C1 segment of cervical spinal cord (tissue), 14 donors: ENCODE results near the gene TMED1.
"Not testable (repeated sequence)": the region's sequence is repeated elsewhere in the genome, so short reads cannot be mapped to it uniquely, and the experiment has no call there.

Experiments
- DNase-seq, 14 donors: peaks; one replicate each; lab custom pipeline; 2025; lab: John Stamatoyannopoulos, UW

Gene TMED1

DNA sequence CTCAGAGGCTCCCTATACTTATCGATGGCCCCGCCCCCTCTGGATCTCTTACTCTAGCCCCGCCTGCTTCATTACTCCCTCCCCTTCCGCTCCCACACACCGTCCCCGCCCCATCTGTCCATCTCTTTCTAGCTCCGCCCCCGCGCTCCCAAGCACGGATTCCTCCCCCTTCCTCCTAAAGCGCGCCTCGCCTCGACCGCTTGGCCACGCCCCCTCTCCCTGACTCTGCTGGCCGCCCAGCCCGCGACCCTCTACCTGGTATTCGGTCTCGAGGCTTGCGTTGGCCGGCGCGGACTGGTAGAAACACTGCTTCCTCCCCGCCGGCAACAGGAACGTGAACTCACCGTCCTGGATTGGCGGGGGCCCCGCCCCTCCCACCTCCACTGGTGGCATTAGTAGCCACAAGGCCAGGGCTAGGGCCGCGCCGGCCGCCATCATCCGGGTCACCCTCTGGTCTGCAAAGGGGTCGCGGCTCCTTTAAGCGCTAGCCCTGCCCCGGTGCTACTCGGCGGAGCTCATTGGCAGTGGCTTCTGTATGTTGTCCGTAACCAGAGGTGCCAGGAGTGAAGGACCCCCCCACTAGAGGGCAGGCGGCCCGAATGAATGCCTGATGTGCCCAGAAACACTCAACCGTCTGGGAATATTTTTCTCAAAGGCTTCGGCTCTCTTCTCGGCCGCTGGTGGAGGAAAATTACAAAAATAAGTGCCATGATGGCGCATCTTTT, at the start of gene TMED1:
Gene TMED1, minus strand, starts transcription at position 459 of the 725 bp plus-strand sequence. Its CDS starts 21 bp downstream, at position 438.
- peak; percentile 88 to 99 (median 96) for DNase-seq

DNA sequence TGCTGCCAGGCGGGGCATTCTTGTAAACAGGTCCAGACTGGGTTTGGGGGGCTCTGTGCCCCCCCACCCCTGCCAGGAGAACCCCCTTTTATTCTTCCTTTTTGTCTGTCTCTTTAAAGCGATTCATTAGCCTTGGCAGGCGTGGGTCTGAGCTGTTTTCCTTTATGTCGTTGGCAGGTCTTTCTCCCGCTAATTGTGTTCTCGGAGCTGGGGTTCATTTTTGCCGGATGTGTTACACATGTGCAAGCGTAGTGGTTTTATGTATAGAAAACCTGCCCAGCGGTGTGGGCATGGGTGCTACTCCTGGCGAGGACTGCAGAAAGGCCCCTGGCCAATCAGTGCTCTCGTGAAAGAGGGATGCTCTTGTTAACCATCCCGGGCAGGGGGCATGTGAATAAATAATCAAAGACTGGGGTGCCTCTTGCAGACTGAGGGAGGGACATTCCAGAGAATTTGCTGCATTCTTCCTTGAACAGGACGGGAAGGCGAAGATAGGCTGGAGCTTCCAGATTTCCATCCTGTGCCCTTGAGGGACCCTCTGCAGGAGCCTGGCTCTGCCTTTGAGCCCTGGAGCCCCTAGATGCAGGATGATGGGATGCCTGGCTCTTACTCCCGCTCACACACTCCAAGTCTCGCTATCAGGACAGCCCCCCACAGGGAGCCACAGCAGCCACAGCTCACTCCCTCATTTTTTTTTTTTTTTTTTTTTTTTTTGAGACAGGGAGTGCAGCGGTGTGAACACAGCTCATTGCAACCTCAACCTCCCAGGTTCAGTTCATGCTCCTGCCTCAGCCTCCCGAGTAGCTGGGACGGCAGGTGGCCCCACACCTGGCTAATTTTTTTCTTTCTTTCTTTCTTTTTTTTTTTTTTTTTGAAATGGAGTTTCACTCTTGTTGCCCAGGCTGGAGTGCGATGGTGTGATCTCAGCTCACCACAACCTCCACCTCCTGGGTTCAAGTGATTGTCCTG, 49.5 kb upstream of the TMED1 start:
- no peak for DNase-seq

DNA sequence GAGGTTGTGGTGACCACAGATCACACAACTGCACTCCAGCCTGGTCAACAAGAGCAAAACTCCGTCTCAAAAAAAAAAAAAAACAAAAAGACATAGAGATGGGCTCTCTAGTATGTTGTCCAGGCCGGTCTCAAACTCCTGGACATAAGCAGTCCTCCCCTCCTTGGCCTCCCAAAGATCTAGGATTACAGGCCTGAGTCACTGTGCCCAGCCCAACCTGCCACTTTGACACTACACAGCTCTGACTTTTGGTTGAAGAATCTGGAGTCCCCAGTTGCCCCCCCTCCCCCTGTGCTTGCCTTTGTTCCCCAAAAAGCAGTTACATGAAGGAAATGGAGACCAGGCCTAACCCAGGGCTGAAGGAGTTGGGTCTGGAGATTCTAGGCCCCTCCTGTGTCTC, 48.3 kb upstream of the TMED1 start:
- DNase-seq = peak in 1 of 14 donors; percentile 17

DNA sequence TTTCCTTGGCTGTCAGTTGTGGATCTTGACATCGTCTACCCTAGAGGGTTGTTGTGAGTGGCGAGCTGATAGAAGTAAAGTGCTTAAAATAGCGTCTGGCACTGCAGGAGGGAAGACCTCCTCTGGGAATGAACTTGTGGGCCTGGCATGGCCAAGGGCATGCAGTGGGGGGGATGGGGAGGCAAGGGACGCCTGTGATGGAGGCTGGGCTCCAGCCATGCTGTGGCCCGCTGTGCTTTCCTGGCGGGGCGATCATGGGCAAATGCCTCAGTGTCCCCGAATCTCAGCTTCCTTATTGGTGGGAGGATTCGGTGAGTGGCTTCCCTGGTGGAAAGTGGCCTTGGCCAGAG, 46.1 kb upstream of the TMED1 start:
- DNase-seq = no peak

GRCh38 chr19:10881403-10882107, 45.5 kb upstream of the TMED1 start:
- DNase-seq = no peak

DNA sequence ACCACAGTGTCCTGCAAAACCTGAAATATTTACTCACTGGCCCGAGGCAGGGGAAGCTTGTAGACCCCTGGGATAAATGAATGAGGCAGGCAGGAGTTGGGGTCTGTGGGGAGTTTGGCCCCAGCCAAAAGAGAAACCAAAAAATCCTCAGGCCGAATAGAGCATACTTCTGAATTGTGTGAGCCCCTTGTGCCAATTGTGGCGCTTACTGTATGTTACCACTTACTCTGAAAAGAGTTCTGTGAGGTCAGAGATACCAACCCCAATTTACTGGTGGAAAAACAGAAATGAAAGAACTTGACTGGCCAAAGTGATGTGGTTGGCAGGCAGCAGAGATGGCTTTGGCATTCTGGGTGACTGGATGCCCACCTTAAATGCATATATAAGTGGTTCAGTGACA, 42.2 kb upstream of the TMED1 start:
- no peak for DNase-seq

DNA sequence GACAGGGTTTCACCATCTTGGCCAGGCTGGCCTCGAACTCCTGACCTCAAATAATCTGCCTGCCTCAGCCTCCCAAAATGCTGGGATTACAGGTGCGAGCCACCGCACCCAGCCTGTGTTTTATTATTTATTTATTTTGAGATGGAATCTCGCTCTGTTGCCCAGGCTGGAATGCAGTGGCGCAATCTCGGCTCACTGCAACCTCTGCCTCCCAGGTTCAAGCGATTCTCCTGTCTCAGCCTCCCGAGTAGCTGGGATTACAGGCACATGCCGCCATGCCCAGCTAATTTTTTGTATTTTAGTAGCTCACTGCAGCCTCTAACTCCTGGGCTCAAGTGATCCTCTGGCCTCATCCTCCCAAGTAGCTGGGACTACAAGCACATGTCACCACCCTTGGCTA, 41.6 kb upstream of the TMED1 start:
- DNase-seq = not testable (repeated sequence)

DNA sequence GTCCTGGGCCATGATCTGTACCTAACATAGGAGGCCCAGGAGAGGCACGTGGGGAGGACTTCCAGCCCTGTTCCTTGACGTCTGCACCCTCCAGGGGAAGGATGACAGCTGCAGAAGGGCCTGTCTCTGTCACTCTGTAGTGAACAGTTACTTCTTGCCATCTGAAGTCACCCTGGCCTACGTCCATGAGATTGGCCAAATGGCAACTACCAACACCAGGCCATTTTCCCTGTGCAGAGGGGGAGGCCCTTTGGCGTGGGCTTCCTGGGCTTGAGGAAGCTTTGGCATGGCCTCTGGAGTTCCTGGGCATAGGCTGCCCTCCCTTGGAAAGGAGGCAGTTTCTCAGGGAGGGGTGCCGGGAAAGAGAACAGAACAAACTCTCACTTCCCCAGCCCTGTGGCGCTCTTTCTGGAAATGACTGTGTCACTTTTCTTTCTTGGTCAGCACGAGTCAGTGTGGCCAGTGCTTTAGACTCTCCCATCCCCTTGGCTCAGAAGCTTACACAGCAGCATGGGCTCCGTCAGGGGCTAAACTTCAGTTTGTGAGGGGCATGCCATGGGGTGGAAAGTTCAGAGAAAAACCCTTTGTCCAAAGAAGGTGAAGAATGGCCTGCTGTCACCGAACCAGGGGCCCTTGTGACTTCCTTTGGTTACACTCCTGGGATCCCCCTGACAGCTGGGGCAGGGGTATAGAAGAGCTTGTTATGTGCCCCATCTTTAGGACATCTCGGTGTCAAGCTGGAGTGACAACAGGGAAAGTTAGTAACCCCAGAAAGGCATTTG, 40.6 kb upstream of the TMED1 start:
- peak in 10 of 14 donors; percentile 25 to 87 (median 45) for DNase-seq

DNA sequence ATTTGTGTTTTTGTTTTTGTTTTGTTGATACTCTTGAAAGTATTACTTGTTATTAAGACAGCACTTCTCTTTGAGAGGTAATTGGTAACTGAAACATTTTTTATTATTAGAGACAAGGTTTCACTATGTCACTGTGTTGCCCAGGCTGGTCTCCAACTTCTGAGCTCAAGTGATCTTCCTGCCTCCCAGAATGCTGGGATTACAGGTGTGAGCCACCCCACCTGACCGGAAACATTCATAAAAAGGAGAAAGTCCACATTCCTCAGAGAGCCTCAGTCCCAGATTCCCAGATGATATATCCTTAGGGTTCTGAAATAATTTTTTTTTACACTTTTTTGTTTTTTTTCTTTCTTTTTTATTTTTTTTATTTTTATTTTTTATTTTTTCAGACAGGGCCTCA, 38.0 kb upstream of the TMED1 start:
- no peak for DNase-seq

GRCh38 chr19:10872546-10873107, 36.6 kb upstream of the TMED1 start:
- DNase-seq = peak in 1 of 14 donors; percentile 12

- DNase-seq = peak in 5 of 14 donors; percentile 16 to 42 (median 39)
Measured at GRCh38 chr19:10871711-10872545, 35.9 kb upstream of the TMED1 start.

DNA sequence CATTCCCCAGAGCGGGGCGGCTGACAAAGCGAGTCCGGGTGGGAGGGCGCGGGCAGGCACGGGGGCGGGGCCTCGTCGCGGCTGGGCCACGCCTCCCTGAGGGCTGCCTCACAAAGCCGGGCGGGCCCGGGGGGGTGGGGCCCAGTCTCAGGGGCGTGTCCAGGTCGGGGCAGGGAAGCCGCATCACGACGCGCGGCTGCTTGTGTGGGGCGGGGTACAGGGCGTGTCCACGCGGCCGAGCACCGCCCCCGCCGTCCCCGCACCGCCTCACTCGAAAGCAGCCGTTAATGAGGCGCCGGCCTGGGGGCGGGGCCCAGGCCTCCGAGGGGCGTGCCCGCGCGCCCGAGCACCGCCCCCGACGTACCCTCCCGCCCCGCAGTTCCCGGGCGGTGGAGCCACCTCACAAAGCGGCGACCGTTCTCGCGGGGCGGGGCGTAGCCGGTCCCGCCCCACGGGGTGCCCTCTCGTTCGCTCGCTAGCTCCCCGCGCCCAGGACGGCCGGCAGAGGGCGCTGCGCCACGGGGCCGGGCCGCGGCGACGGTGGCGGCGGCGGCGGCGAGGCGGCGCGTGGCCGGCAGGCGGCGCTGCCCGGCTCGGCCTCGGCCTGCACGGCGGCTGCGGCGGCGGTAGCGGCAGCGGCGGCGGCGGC, 35.1 kb upstream of the TMED1 start, which contains the start of gene CARM1:
Gene CARM1, plus strand, starts transcription at position 599 of the 649 bp plus-strand sequence. CDS start 150 bp downstream, outside the sequence.
- peak; percentile 90 to 100 (median 98) for DNase-seq

DNA sequence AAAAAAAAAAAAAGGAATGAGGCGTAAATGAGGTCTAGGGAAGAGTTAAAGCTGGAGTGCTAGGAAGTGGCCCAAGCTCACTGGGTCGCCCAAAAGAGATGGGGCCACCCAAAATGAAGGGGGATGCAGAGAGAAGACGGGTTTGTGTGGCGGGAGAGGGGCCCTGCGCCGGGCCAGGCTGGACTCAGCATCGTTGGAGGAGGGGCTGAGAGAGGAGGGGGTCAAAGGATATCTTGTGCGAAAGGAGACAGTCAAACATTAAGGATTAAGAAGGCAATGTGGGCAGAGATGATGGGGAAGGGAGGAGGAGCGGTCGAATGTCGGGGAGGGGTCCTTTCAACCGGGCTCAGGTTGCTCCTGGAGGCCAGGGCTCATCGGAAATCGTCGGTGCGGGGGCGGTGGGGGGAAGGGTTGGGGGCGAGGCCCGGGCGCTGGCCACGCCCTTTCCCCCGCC, 34.5 kb upstream of the TMED1 start:
- no peak for DNase-seq

DNA sequence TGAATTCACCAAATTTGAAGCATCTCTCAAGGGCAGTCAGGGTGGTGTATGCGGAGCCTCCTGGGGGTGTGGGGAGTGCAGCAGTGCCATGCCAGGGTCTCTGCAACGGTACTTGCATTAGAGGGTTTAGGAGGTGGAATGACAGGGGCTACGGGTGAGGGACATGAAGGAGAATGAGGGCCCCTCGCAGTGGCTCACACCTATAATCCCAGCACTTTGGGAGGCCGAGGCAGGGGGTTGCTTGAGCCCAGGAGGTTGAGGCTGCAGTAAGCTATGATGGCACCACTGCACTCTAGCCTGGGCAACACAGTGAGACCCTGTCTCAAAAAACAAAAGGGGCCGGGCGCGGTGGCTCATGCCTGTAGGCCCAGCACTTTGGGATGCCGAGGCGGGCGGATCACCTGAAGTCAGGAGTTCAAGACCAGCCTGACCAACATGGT, 33.9 kb upstream of the TMED1 start:
- DNase-seq = not testable (repeated sequence)

GRCh38 chr19:10868872-10869547, 33.0 kb upstream of the TMED1 start:
- DNase-seq = no peak

DNA sequence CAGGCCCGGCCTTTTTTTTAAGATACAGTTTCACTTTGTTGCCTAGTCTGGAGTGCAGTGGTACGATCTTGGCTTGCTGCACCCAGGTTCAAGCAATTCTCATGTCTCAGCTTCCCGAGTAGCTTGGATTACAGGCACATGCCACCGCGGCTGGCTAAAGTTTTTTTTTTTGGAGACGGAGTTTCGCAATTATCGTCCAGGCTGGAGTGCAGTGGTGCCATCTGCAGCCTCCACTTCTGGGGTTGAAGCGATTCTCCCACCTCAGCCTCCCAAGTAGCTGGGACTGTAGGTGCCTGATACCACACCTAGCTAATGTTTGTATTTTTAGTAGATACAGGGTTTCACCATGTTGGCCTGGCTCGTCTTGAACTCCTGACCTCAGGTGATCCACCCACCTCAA, 30.5 kb upstream of the TMED1 start:
- no peak for DNase-seq

- peak in 12 of 14 donors; percentile 19 to 77 (median 63) for DNase-seq
Measured at GRCh38 chr19:10864538-10864899, 28.5 kb upstream of the TMED1 start.

- no peak for DNase-seq
Measured at GRCh38 chr19:10863107-10863717, 27.2 kb upstream of the TMED1 start.
